H1 (cell line): ENCODE measurements around the gene VDR. TPM values are rescaled to one million over a fixed set of nuclear protein-coding genes. Genes with fewer than 3 reads are reported as not detected.

Source experiments
- CEBPB ChIP-seq: IDR thresholded peaks from 2 replicates; pipeline ENCODE4 v1.6.1; 2012; ENCODE audit warnings: low read depth, low read length
- GTF2F1 ChIP-seq: IDR thresholded peaks from 2 replicates; pipeline ENCODE4 v1.6.1; 2012; ENCODE audit warnings: low read depth, low read length, improper control_type of control experiment, borderline replicate concordance
- NANOG ChIP-seq: IDR thresholded peaks from 2 replicates; pipeline ENCODE4 v1.6.1; 2011; ENCODE audit warnings: low read length, low read depth, mild to moderate bottlenecking, inconsistent platforms; ENCODE audit not compliant: insufficient read depth, poor library complexity, severe bottlenecking
- SIX5 ChIP-seq: IDR thresholded peaks from 2 replicates; pipeline ENCODE4 v1.6.1; 2011; ENCODE audit warnings: mild to moderate bottlenecking, low read depth, low read length
- SUZ12 ChIP-seq: fragments of 200-600 bp; sonication (generic); IDR thresholded peaks from 2 replicates; pipeline ENCODE4 v1.6.1; 2012; ENCODE audit warnings: mild to moderate bottlenecking, inconsistent platforms, low read length, moderate library complexity, mixed read lengths
- polyA plus RNA-seq, 7 experiments: library from polyadenylated mRNA; depleted of rRNA in 3 of 7; stranded (reverse) in 5 of 7; unstranded in 2 of 7; fragments of >200 nt in 5 of 7; fragments of 200-250 nt in 2 of 7; gene quantifications; 1 replicate in 5 of 7; 2 replicates in 1 of 7; 4 replicates in 1 of 7; pipeline versions ENCODE4 v1.2.1 to v1.2.3, GENCODE V29; 2011 to 2013; ENCODE audit warnings: missing spikeins in 2 of 7, mixed read lengths in 2 of 7
- total RNA-seq: library from RNA; stranded (reverse); fragmentation: NEBNext Ultra II Directional; extraction: Animal tissue kit (Norgen Biotek cat#: 25700); gene quantifications from 2 replicates; pipeline ENCODE4 v1.2.1, GENCODE V29; 2021

The VDR gene
- total and polyA plus RNA-seq, 2 of the 8 experiments (the other 6 are each of a cell fraction or from before 2014, with no cell fraction given), result 0.44 to 0.65 TPM

GRCh38 chr12:47935184-47935583 is 30.4 kb upstream of the VDR start (continued):
- TF ChIP-seq GTF2F1 (no peak), CEBPB (no peak), SUZ12 (no peak), NANOG (no peak), SIX5 (no peak)
